ENCODE data around the gene DLK2.
A peak's percentile ranks its signal among the peaks of the same experiment; 100 is the strongest.

DLK2 gene

DNA sequence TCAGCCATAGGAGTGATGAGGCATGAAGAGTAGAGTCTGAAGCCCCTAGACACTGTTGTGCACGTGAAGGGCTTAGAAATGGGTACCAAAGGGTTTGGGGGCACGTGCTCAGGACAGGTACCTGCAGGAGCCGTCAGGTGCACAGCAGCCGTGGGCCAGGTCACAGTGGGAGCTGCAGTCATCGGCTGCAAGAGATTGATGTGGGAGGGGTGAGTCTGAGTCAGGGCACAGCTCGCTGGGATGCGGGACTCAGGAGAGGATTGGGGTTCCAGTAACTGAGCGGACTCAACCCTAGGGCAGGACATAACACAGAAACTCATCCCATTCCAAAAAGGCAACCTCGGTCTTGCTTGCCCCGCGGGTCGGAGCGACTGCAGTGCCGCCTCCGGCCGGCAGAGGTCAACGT lies 1.1 kb downstream of the DLK2 start:
- DNase-seq (ENCODE audit: low read depth in 2 of 2), result peak; percentile 63 to 65

- no peak for DNase-seq (ENCODE audit: low read depth in 2 of 2)
Measured at GRCh38 chr6:43453831-43454230, 1.5 kb downstream of the DLK2 start.

- DNase-seq (ENCODE audit: low read depth in 2 of 2), result no peak
Measured at GRCh38 chr6:43452896-43453295, 2.5 kb downstream of the DLK2 start.

DNA sequence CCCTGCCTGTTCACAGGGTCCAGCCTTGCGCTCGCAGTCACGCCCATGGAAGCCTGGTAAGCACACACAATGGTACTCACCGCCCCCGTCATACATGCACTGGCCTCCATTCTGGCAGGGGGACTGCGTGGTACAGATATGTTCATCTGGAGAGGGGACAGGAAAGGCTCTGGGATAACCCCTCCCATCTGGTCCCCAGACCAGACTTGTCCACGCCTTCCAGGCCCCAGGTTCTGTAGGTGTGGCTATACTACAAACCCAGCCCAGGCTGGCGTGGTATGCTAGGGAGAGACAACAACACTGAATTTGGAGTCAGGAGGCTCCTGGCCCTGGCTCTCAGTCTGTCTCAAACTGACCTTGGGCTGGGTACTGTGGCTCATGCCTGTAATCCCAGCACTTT lies 3.4 kb downstream of the DLK2 start:
- DNase-seq (ENCODE audit: low read depth in 2 of 2), result no peak

- no peak for DNase-seq (ENCODE audit: low read depth in 2 of 2)
Measured at GRCh38 chr6:43451348-43451747, 4.0 kb downstream of the DLK2 start.

DNA sequence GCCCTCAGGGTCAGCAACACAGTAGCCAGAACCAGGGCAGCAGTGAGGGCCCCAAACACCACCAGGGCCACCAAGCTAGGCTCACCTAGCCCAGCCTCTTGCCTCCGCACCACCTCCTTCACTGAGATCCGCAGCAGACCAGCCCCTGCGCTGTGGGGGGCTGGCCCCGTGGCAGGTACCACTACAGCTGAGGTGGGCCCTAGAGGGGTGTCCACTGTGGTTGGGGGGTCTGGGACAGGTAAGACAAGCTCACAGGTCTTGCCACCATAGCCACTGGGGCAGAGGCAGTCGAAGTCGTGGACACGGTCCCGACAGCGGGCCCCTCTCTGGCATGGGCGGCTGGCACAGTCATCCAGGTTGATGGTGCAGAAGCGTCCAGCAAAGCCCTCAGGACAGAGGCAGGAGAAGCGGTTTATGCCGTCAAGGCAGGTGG lies 4.6 kb downstream of the DLK2 start:
- DNase-seq (ENCODE audit: low read depth in 2 of 2), result no peak

DNA sequence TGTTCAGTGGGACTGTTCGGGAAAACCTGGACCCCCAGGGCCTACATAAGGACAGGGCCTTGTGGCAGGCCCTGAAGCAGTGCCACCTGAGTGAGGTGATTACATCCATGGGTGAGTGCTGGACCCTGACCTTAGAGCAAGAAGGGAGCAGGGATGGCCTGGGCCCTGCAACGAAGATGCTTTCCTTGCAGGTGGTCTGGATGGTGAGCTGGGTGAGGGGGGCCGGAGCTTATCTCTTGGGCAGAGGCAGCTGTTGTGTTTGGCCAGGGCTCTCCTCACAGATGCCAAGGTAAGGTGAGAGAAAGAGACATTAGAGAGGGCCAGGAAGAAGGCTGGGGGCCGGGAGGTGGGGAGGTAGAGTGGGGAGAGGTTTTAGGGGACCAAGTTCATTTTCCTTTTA lies 6.4 kb downstream of the DLK2 start:
- no peak for DNase-seq (ENCODE audit: low read depth in 2 of 2)

- DNase-seq (ENCODE audit: low read depth in 2 of 2), result no peak
Measured at GRCh38 chr6:43447604-43448003, 7.7 kb downstream of the DLK2 start.

- DNase-seq (ENCODE audit: low read depth in 2 of 2), result no peak
Measured at GRCh38 chr6:43445576-43445975, 9.8 kb downstream of the DLK2 start.

DNA sequence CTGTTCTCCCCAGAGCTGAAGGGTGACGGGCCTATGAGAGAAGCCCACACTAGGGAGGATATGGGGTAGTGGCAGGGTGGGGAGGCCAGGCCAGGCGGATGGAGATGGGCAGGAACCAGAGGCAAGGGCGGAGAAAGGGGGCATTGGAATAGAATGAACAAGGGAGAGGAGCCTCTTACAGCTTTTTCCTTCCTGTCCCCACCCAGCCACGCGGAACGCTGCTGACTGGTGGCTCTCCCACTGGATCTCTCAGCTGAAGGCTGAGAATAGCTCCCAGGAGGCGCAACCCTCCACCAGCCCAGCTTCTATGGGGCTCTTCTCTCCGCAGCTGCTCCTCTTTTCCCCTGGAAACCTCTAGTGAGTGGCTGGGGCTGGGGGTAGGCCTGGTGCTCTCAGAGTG lies 10.8 kb downstream of the DLK2 start:
- no peak for DNase-seq (ENCODE audit: low read depth in 2 of 2)

GRCh38 chr6:43444036-43444435 lies 11.3 kb downstream of the DLK2 start:
- DNase-seq (ENCODE audit: low read depth in 2 of 2), result no peak

- no peak for DNase-seq (ENCODE audit: low read depth in 2 of 2)
Measured at GRCh38 chr6:43442935-43443334, 12.4 kb downstream of the DLK2 start.

- DNase-seq (ENCODE audit: low read depth in 2 of 2), result no peak
Measured at GRCh38 chr6:43437700-43438099, 17.6 kb downstream of the DLK2 start.

GRCh38 chr6:43436577-43437282 lies 18.6 kb downstream of the DLK2 start:
- no peak for DNase-seq (ENCODE audit: low read depth in 2 of 2)

GRCh38 chr6:43435682-43436437 lies 19.5 kb downstream of the DLK2 start:
- DNase-seq (ENCODE audit: low read depth in 2 of 2), result no peak

DNA sequence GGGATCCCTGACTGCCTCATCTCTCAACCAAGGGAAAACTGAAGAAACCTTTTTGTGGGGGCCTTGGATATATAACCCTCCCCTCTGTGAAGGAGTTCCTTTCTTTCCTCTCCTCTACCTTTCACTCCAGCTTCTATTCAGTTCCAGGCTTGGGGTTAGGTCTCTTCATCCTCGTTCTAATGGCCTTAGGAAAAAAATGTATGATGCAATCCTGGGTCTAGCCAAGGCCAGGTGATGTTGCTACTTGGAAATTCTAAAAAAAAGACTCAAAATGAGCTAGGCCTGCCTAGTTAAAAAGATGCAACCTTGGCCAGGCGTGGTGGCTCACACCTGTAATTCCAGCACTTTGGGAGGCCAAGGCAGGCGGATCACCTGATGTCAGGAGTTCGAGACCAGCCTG lies 20.4 kb downstream of the DLK2 start:
- DNase-seq (ENCODE audit: low read depth in 2 of 2), result no peak

DNA sequence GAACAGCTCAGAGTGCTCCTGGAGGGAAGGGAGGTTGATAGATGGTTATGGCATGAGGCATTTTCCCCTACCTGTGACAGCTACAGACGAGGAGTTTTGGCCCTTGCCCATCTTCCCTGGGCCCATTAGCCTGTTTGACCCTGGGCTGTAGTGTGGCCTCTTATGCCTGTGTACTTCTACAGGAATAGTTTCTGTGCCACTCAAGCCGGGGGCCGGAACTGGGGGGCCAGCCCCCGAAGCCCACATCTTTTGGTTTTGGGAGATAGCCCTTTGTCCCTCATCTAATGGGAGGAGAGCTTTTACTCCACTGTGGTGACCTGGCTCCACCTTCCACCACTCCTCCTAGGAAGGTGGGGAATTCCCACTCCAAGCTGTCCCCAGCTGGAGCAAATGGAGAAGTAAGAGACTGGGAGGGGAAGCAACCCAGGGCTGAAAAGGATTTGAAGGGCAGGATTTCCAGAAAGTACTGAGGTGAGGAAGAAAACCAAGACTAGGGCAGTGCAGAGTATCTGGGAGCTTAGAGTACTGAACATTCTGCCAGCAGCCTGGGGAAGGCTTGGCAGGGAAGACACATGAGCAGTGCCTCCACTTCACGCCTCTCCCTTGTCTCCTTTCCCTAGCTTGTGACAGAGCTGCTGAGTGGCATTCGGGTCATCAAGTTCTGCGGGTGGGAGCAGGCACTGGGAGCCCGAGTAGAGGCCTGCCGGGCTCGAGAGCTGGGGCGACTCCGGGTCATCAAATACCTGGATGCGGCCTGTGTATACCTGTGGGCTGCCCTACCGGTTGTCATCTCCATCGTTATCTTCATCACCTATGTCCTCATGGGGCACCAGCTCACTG lies 21.1 kb downstream of the DLK2 start:
- DNase-seq (ENCODE audit: low read depth in 2 of 2), result no peak

DNA sequence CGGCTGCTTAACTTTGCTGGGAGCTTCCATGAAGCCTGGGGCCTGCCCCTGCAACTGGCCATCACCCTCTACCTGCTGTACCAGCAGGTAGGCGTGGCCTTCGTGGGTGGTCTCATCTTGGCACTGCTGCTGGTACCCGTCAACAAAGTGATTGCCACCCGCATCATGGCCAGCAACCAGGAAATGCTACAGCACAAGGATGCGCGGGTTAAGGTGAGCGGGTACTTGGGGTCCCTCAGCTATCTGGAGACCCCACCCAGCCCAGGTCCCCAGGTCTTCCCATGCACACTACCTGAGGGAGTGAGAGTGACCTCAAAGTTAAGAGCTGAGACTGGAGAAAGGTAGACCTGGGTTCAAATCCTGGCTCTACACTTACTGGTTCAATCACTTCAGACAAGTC lies 22.2 kb downstream of the DLK2 start:
- DNase-seq (ENCODE audit: low read depth in 2 of 2), result no peak

GRCh38 chr6:43432009-43432945 lies 23.1 kb downstream of the DLK2 start:
- no peak for DNase-seq (ENCODE audit: low read depth in 2 of 2)

DNA sequence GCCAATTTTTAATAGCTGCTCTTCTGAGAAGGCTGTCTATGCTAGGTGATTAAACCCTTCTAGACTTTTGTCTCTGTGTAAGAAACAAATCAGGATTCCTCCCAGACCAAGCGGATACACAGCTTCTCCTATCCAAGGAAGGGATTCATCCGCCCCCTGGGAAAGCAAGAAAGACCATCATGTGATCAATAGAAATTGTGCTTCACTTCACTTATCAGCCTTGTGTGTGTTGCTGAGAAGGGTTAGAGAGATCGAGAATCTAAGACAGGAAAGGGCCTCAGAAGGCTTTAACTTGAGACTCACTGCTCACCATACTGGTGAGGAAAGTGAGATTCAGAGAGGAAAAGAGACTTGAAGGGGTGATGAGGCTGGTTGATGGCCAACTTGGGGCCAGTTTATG lies 26.5 kb downstream of the DLK2 start:
- no peak for DNase-seq (ENCODE audit: low read depth in 2 of 2)

- DNase-seq (ENCODE audit: low read depth in 2 of 2), result no peak
Measured at GRCh38 chr6:43428112-43428570, 27.2 kb downstream of the DLK2 start.

Measured in stimulated activated CD8-positive, alpha-beta memory T cell treated with anti-CD3 and anti-CD28 coated beads, Interleukin-2, amount 100 ng/mL, for 48 hours (primary cell).